IMR-90 (cell line): ENCODE measurements around the gene TMEM256. TPM values are rescaled to one million over a fixed set of nuclear protein-coding genes. Genes with fewer than 3 reads are reported as not detected.

Experiments
- ATAC-seq: fragments of 200-7000 bp; cut with Tn5 transposase; 2 replicates; pipeline ENCODE4 v1.9.1; 2020; ENCODE audit warnings: low read depth, mild to moderate bottlenecking, moderate library complexity
- BruUV-seq: library from RNA; stranded (reverse); fragments of 400-500 nt; replicated peaks from 2 replicates; lab custom pipeline; 2021; lab: Mats Ljungman, UMichigan
- CTCF ChIA-PET: fragments of 300-600 bp; formaldehyde crosslinking; extraction: SDS; loops from one replicate; lab custom pipeline; 2021; ENCODE audit warnings: antibody characterized with exemption; lab: Yijun Ruan, JAX
- POLR2A ChIA-PET: fragments of 300-600 bp; sonication (Branson Sonifier 250); formaldehyde crosslinking; loops from one replicate; lab custom pipeline; 2022; ENCODE audit warnings: antibody characterized with exemption; ENCODE audit not compliant: unreplicated experiment; lab: Charles Lee
- DNase-seq: peaks from one replicate; pipeline ENCODE4 v3.0.0; 2013
- H2AFZ ChIP-seq: replicated peaks from 2 replicates; pipeline ENCODE3; 2013; ENCODE audit warnings: low read length, mild to moderate bottlenecking; ENCODE audit not compliant: poor library complexity
- H2AK5ac ChIP-seq: 2 replicates; pipeline ENCODE4 v1.6.1; 2013; ENCODE audit warnings: low read depth, low read length, inconsistent platforms
- H2AK9ac ChIP-seq: replicated peaks from 2 replicates; pipeline ENCODE3; 2013; ENCODE audit warnings: mild to moderate bottlenecking, low read depth, low read length, moderate library complexity; ENCODE audit not compliant: poor library complexity
- H2BK120ac ChIP-seq: 2 replicates; pipeline ENCODE4 v1.6.1; 2013; ENCODE audit warnings: low read depth, low read length, inconsistent platforms
- H2BK15ac ChIP-seq: 3 replicates; pipeline ENCODE4 v1.6.1; 2013; ENCODE audit warnings: low read depth, low read length, inconsistent platforms
- H2BK20ac ChIP-seq: 2 replicates; pipeline ENCODE4 v1.6.1; 2013; ENCODE audit warnings: low read depth, mild to moderate bottlenecking, inconsistent platforms, low read length, moderate library complexity
- H2BK5ac ChIP-seq: 2 replicates; pipeline ENCODE4 v1.6.1; 2013; ENCODE audit warnings: mild to moderate bottlenecking, low read depth, low read length, inconsistent platforms; ENCODE audit not compliant: poor library complexity, severe bottlenecking
- H3K14ac ChIP-seq: replicated peaks from 2 replicates; pipeline ENCODE4 v1.6.1; 2013; ENCODE audit warnings: low read depth, low read length, inconsistent platforms
- H3K18ac ChIP-seq: 2 replicates; pipeline ENCODE4 v1.6.1; 2013; ENCODE audit warnings: low read depth, low read length, control low read depth
- H3K23ac ChIP-seq: 2 replicates; pipeline ENCODE4 v1.6.1; 2013; ENCODE audit warnings: low read depth, low read length, inconsistent platforms
- H3K27ac ChIP-seq: 2 replicates; pipeline ENCODE4 v1.5.1; 2013; ENCODE audit warnings: mild to moderate bottlenecking, control low read depth, low read length; ENCODE audit not compliant: insufficient read depth
- H3K27me3 ChIP-seq: 2 replicates; pipeline ENCODE4 v1.6.1; 2013; ENCODE audit warnings: low read length; ENCODE audit not compliant: control insufficient read depth, insufficient read depth
- H3K36me3 ChIP-seq: 2 replicates; pipeline ENCODE4 v1.6.1; 2013; ENCODE audit warnings: low read length, mixed read lengths; ENCODE audit not compliant: control insufficient read depth, insufficient read depth
- H3K4ac ChIP-seq: 2 replicates; pipeline ENCODE4 v1.6.1; 2013; ENCODE audit warnings: low read depth, low read length, inconsistent platforms
- H3K4me1 ChIP-seq: 2 replicates; pipeline ENCODE4 v1.6.1; 2013; ENCODE audit warnings: low read length, mixed read lengths; ENCODE audit not compliant: control insufficient read depth, insufficient read depth
- H3K4me2 ChIP-seq: 2 replicates; pipeline ENCODE4 v1.6.1; 2013; ENCODE audit warnings: low read depth, mild to moderate bottlenecking, control low read depth, low read length, moderate library complexity
- H3K4me3 ChIP-seq: 2 replicates; pipeline ENCODE4 v1.5.1; 2013; ENCODE audit warnings: low read depth, mild to moderate bottlenecking, control low read depth, low read length, moderate library complexity; ENCODE audit not compliant: insufficient read depth
- H3K56ac ChIP-seq: 2 replicates; pipeline ENCODE4 v1.6.1; 2013; ENCODE audit warnings: low read length, inconsistent platforms; ENCODE audit not compliant: insufficient read depth; ENCODE audit errors: extremely low read depth
- H3K79me1 ChIP-seq, 2 experiments: 2 replicates each; pipeline ENCODE4 v1.6.1; 2013; ENCODE audit warnings: low read length in 2 of 2, inconsistent platforms in 1 of 2, low read depth in 1 of 2
- H3K9ac ChIP-seq: 2 replicates; pipeline ENCODE4 v1.6.1; 2013; ENCODE audit warnings: low read depth, low read length, control low read depth
- H3K9me1 ChIP-seq: 2 replicates; pipeline ENCODE4 v1.6.1; 2013; ENCODE audit warnings: low read length, inconsistent platforms; ENCODE audit not compliant: insufficient read depth
- H3K9me3 ChIP-seq: 2 replicates; pipeline ENCODE4 v1.6.1; 2013; ENCODE audit warnings: low read length; ENCODE audit not compliant: control insufficient read depth, insufficient read depth
- H4K20me1 ChIP-seq: 2 replicates; pipeline ENCODE4 v1.6.1; 2013; ENCODE audit warnings: low read length, inconsistent platforms; ENCODE audit not compliant: insufficient read depth
- H4K5ac ChIP-seq: 2 replicates; pipeline ENCODE4 v1.6.1; 2013; ENCODE audit warnings: mild to moderate bottlenecking, low read depth, low read length, control low read depth
- H4K8ac ChIP-seq, 2 experiments: 2 replicates each; pipeline ENCODE4 v1.6.1; 2013; ENCODE audit warnings: low read depth in 2 of 2, low read length in 2 of 2, control low read depth in 1 of 2, inconsistent platforms in 1 of 2
- H4K91ac ChIP-seq: 2 replicates; pipeline ENCODE4 v1.6.1; 2013; ENCODE audit warnings: low read depth, low read length, inconsistent platforms; ENCODE audit not compliant: insufficient read depth
- BHLHE40 ChIP-seq: fragments of 150-350 bp; IDR thresholded peaks from 2 replicates; pipeline ENCODE4 v1.6.1; 2016; ENCODE audit warnings: mild to moderate bottlenecking, low read depth, low read length
- CEBPB ChIP-seq: IDR thresholded peaks from 2 replicates; pipeline ENCODE4 v1.6.1; 2012; ENCODE audit warnings: low read depth, low read length, improper control_type of control experiment
- CHD1 ChIP-seq: IDR thresholded peaks from 2 replicates; pipeline ENCODE4 v1.6.1; 2012; ENCODE audit warnings: low read depth, low read length, improper control_type of control experiment
- ELK1 ChIP-seq: fragments of 150-350 bp; IDR thresholded peaks from 2 replicates; pipeline ENCODE4 v1.6.1; 2016; ENCODE audit warnings: low read depth, mild to moderate bottlenecking, low read length, moderate library complexity, borderline replicate concordance
- MAFK ChIP-seq: IDR thresholded peaks from 2 replicates; pipeline ENCODE4 v1.6.1; 2012; ENCODE audit warnings: low read depth, low read length, improper control_type of control experiment
- MAZ ChIP-seq: IDR thresholded peaks from 2 replicates; pipeline ENCODE4 v1.6.1; 2012; ENCODE audit warnings: low read depth, mild to moderate bottlenecking, low read length, improper control_type of control experiment, moderate library complexity, borderline replicate concordance
- NFE2L2 ChIP-seq: fragments of 150-350 bp; IDR thresholded peaks from 2 replicates; pipeline ENCODE4 v1.6.1; 2016; ENCODE audit warnings: low read depth, mild to moderate bottlenecking, low read length
- RAD21 ChIP-seq: IDR thresholded peaks from 2 replicates; pipeline ENCODE4 v1.6.1; 2012; ENCODE audit warnings: low read length, improper control_type of control experiment
- RCOR1 ChIP-seq: IDR thresholded peaks from 2 replicates; pipeline ENCODE4 v1.6.1; 2012; ENCODE audit warnings: mild to moderate bottlenecking, low read length, improper control_type of control experiment; ENCODE audit not compliant: insufficient replicate concordance
- RFX5 ChIP-seq: IDR thresholded peaks from 2 replicates; pipeline ENCODE4 v1.8.0; 2012; ENCODE audit warnings: low read depth, mild to moderate bottlenecking, low read length, moderate library complexity
- SMC3 ChIP-seq: fragments of 150-350 bp; IDR thresholded peaks from 2 replicates; pipeline ENCODE4 v1.6.1; 2016; ENCODE audit warnings: low read depth, mild to moderate bottlenecking, antibody characterized with exemption, low read length, moderate library complexity
- USF2 ChIP-seq: fragments of 150-350 bp; IDR thresholded peaks from 2 replicates; pipeline ENCODE4 v1.6.1; 2017; ENCODE audit warnings: mild to moderate bottlenecking, antibody characterized with exemption, low read length, low read depth
- WGBS, 2 experiments: methylation state at CpG; one replicate each; pipeline versions ENCODE4 v1.1.5 to v1.1.7; 2013; ENCODE audit warnings: missing lambda C conversion rate in 2 of 2; ENCODE audit not compliant: insufficient read length in 1 of 2; ENCODE audit errors: extremely low coverage in 2 of 2; 5-methylcytosine and 5-hydroxymethylcytosine counted together
- dilution Hi-C: fragments of 300-500 bp; cut with HindIII; formaldehyde crosslinking; loops from one replicate; pipeline ENCODE4 v1.14.3; 2018; ENCODE audit warnings: low sequenced_read_pairs; ENCODE audit not compliant: unreplicated experiment
- in situ Hi-C: fragments of 300-500 bp; cut with MboI; formaldehyde crosslinking; loops from 3 replicates; pipeline ENCODE4 v1.14.3; 2019; ENCODE audit warnings: low sequenced_read_pairs, inconsistent platforms, mixed read lengths
- intact Hi-C: fragments of 100-400 bp; cut with micrococcal nuclease; formaldehyde crosslinking; loops from 2 replicates; pipeline ENCODE4 v1.10.0; 2022
- polyA plus RNA-seq, 3 experiments: library from polyadenylated mRNA; depleted of rRNA; stranded (reverse); fragments of >200 nt; gene quantifications; 2 replicates each; pipeline ENCODE4 v1.2.3, GENCODE V29; 2012; ENCODE audit warnings: low replicate concordance in 1 of 3
- total RNA-seq: library from RNA; depleted of rRNA; stranded (reverse); fragments of >200 nt; gene quantifications from 2 replicates; pipeline ENCODE4 v1.2.3, GENCODE V29; 2012
- TF ChIP-seq, protein P1 (sequence below): conservative IDR thresholded peaks from 2 replicates; pipeline ENCODE4 v1.5.1; 2012; ENCODE audit warnings: mild to moderate bottlenecking, low read depth, low read length, improper control_type of control experiment

The TMEM256 gene
- total and polyA plus RNA-seq, 2 of the 4 experiments (the other 2 are of a cell fraction), result 38.4 to 174 TPM

- H3K23ac ChIP-seq, result no peak overlapping the region
- H4K5ac ChIP-seq, result no peak overlapping the region
- no peaks in the 10 kb centered on the region for H3K36me3 ChIP-seq
- ATAC-seq (no peak), DNase-seq (no peak)
- H3K79me1 ChIP-seq, result peaks cover 0 to 2% of the 10 kb centered on the region in 2 experiments; a peak in 1 of 4 replicates
- H2BK15ac ChIP-seq, result no peak overlapping the region
- dilution Hi-C loops (no loop called here), intact Hi-C loops (loop anchor here (1.0 to 5.0 kb wide), 4 partner anchors 33 to 123 kb away; partner anchors contain the start of genes KCTD11, SENP3 and TMEM256), in situ Hi-C loops (no loop called here)
- H3K4ac ChIP-seq, result no peak overlapping the region
- TF ChIP-seq USF2 (no peak), NFE2L2 (no peak), CHD1 (no peak), MAZ (no peak), ELK1 (no peak), RAD21 (no peak), MAFK (no peak), CEBPB (no peak), SMC3 (no peak), RFX5 (no peak), RCOR1 (no peak), BHLHE40 (no peak)
- TF ChIP-seq, protein P1, sequence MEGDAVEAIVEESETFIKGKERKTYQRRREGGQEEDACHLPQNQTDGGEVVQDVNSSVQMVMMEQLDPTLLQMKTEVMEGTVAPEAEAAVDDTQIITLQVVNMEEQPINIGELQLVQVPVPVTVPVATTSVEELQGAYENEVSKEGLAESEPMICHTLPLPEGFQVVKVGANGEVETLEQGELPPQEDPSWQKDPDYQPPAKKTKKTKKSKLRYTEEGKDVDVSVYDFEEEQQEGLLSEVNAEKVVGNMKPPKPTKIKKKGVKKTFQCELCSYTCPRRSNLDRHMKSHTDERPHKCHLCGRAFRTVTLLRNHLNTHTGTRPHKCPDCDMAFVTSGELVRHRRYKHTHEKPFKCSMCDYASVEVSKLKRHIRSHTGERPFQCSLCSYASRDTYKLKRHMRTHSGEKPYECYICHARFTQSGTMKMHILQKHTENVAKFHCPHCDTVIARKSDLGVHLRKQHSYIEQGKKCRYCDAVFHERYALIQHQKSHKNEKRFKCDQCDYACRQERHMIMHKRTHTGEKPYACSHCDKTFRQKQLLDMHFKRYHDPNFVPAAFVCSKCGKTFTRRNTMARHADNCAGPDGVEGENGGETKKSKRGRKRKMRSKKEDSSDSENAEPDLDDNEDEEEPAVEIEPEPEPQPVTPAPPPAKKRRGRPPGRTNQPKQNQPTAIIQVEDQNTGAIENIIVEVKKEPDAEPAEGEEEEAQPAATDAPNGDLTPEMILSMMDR, result no peak
- H2AK5ac ChIP-seq, result no peak overlapping the region
- H3K27ac ChIP-seq, result no peak overlapping the region
- H3K9me3 ChIP-seq, result no peaks in the 10 kb centered on the region
- H2AK9ac ChIP-seq, result peak overlapping the region; percentile 34
- no peak overlapping the region for H2BK120ac ChIP-seq
- H3K9ac ChIP-seq, result no peak overlapping the region; the same call in 1 of the 2 replicates
- no peaks in the 10 kb centered on the region for H3K9me1 ChIP-seq
- 24% methylated on average over 14 of the region's 48 CpGs; no CpG with 5 or more reads in 1 of the 2 experiments for WGBS, 2 experiments
- H3K14ac ChIP-seq, result no peak overlapping the region
- peaks cover 34% of the 10 kb centered on the region for H3K27me3 ChIP-seq
- peak overlapping the region; percentile 12; the same call in 1 of the 2 replicates for H3K4me3 ChIP-seq
- H4K91ac ChIP-seq, result no peak overlapping the region
- peaks cover 8% of the 10 kb centered on the region for H3K4me1 ChIP-seq
- H3K56ac ChIP-seq, result no peak overlapping the region
- H3K18ac ChIP-seq, result no peak overlapping the region
- H4K20me1 ChIP-seq, result peaks cover 3% of the 10 kb centered on the region; the same call in 1 of the 2 replicates
- no peak overlapping the region for H3K4me2 ChIP-seq
- CTCF ChIA-PET, result interaction anchor here (0.6 to 1.8 kb wide), 2 partner anchors 39 to 161 kb away, joined by 6 to 10 read pairs; no protein-coding TSS in a partner anchor
- no peak overlapping the region for H4K8ac ChIP-seq
- BruUV-seq, result no TSS peak
- H2BK20ac ChIP-seq, result no peak overlapping the region
- H2BK5ac ChIP-seq, result no peak overlapping the region
- peak overlapping the region; percentile 16 for H2AFZ ChIP-seq
- POLR2A ChIA-PET, result no interaction called here
Measured at GRCh38 chr17:7437950-7438614, 34.2 kb upstream of the TMEM256 start.
